GM23338 (cell line): ENCODE measurements around the gene BPNT1. TPM values are rescaled to one million over a fixed set of nuclear protein-coding genes. Genes with fewer than 3 reads are reported as not detected.

Experiments used
- ATAC-seq: fragments of 200-7000 bp; cut with Tn5 transposase; 3 replicates; pipeline ENCODE4 v1.9.1; 2020
- DNase-seq: peaks from one replicate; pipeline ENCODE4 v3.0.0-alpha.2; 2015; ENCODE audit warnings: low spot score
- H2AFZ ChIP-seq: fragments of 200-600 bp; sonication (generic); 2 replicates; pipeline ENCODE4 v1.8.0; 2016; ENCODE audit warnings: antibody characterized with exemption, mild to moderate bottlenecking, moderate library complexity
- H3F3A ChIP-seq: fragments of 200-600 bp; sonication (generic); replicated peaks from 2 replicates; pipeline ENCODE4 v1.8.0; 2017; ENCODE audit warnings: antibody characterized with exemption, mixed run types, low read depth
- H3K27ac ChIP-seq: fragments of 200-600 bp; sonication (generic); 2 replicates; pipeline ENCODE4 v1.6.1; 2016; ENCODE audit warnings: low read depth
- H3K27me3 ChIP-seq: fragments of 200-600 bp; sonication (generic); 2 replicates; pipeline ENCODE4 v1.8.0; 2016; ENCODE audit warnings: mild to moderate bottlenecking, mixed run types, moderate library complexity; ENCODE audit not compliant: insufficient read depth
- H3K36me3 ChIP-seq: fragments of 200-600 bp; sonication (generic); 2 replicates; pipeline ENCODE4 v1.8.0; 2016; ENCODE audit warnings: mild to moderate bottlenecking; ENCODE audit not compliant: insufficient read depth
- H3K4me1 ChIP-seq: fragments of 200-600 bp; sonication (generic); 2 replicates; pipeline ENCODE4 v1.8.0; 2016; ENCODE audit warnings: mild to moderate bottlenecking, moderate library complexity; ENCODE audit not compliant: insufficient read depth
- H3K4me2 ChIP-seq: fragments of 200-600 bp; sonication (generic); 2 replicates; pipeline ENCODE4 v1.7.1; 2017; ENCODE audit warnings: mixed run types
- H3K4me3 ChIP-seq: fragments of 200-600 bp; sonication (generic); 2 replicates; pipeline ENCODE4 v1.6.1; 2016; ENCODE audit warnings: mixed run types
- H3K79me2 ChIP-seq: fragments of 200-600 bp; sonication (generic); replicated peaks from 2 replicates; pipeline ENCODE4 v1.8.0; 2017; ENCODE audit warnings: mild to moderate bottlenecking; ENCODE audit not compliant: insufficient read depth
- H3K9me2 ChIP-seq: fragments of 200-600 bp; sonication (generic); 2 replicates; pipeline ENCODE4 v1.8.0; 2017; ENCODE audit not compliant: insufficient read depth
- H4K20me1 ChIP-seq: fragments of 200-600 bp; sonication (generic); replicated peaks from 2 replicates; pipeline ENCODE4 v1.8.0; 2017; ENCODE audit warnings: mild to moderate bottlenecking; ENCODE audit not compliant: insufficient read depth
- H3K27ac Mint-ChIP-seq: 2 replicates; pipeline ENCODE4 v1.8.0; 2020; ENCODE audit warnings: inconsistent platforms, mild to moderate bottlenecking, moderate library complexity, mixed read lengths
- H3K27me3 Mint-ChIP-seq: 3 replicates; pipeline ENCODE4 v1.8.0; 2022; ENCODE audit warnings: low read depth, mild to moderate bottlenecking, moderate library complexity, mixed read lengths, inconsistent platforms; ENCODE audit not compliant: insufficient read depth, poor library complexity
- H3K36me3 Mint-ChIP-seq: 3 replicates; pipeline ENCODE4 v1.8.0; 2021; ENCODE audit warnings: low read depth, mild to moderate bottlenecking, inconsistent platforms, moderate library complexity, mixed read lengths
- H3K4me1 Mint-ChIP-seq: 3 replicates; pipeline ENCODE4 v1.8.0; 2020; ENCODE audit warnings: mild to moderate bottlenecking, inconsistent platforms, mixed read lengths
- H3K4me3 Mint-ChIP-seq: 3 replicates; pipeline ENCODE4 v1.8.0; 2021; ENCODE audit warnings: moderate library complexity, mild to moderate bottlenecking, inconsistent platforms, mixed read lengths
- H3K9me3 Mint-ChIP-seq: 3 replicates; pipeline ENCODE4 v1.8.0; 2020; ENCODE audit warnings: moderate library complexity, mild to moderate bottlenecking, inconsistent platforms, mixed read lengths
- CREB1 ChIP-seq: fragments of 250-450 bp; sonication (Bioruptor Pico); IDR thresholded peaks from 2 replicates; pipeline ENCODE4 v1.5.0; 2020; ENCODE audit warnings: low read depth, mild to moderate bottlenecking, moderate library complexity
- EZH2 ChIP-seq: fragments of 200-600 bp; sonication (generic); IDR thresholded peaks from one replicate; pipeline ENCODE4 v1.8.0; 2017; ENCODE audit warnings: antibody characterized with exemption, mild to moderate bottlenecking, low read depth; ENCODE audit not compliant: unreplicated experiment
- EZH2phosphoT487 ChIP-seq: fragments of 200-600 bp; sonication (generic); IDR thresholded peaks from one replicate; pipeline ENCODE4 v1.8.1; 2018; ENCODE audit warnings: antibody characterized with exemption; ENCODE audit not compliant: unreplicated experiment
- JUNB ChIP-seq: IDR thresholded peaks from one replicate; pipeline ENCODE4 v1.6.1; 2016; ENCODE audit warnings: antibody characterized with exemption; ENCODE audit not compliant: unreplicated experiment
- NANOG ChIP-seq: IDR thresholded peaks from 2 replicates; pipeline ENCODE4 v1.6.1; 2016; ENCODE audit warnings: antibody characterized with exemption, borderline replicate concordance
- POLR2AphosphoS5 ChIP-seq: IDR thresholded peaks from 2 replicates; pipeline ENCODE4 v1.6.1; 2016; ENCODE audit warnings: antibody characterized with exemption, low read depth
- STAT1 ChIP-seq: IDR thresholded peaks from one replicate; pipeline ENCODE4 v1.6.1; 2016; ENCODE audit warnings: antibody characterized with exemption; ENCODE audit not compliant: unreplicated experiment
- ZNF114 ChIP-seq: fragments of 250-450 bp; sonication (Bioruptor Pico); IDR thresholded peaks from 2 replicates; pipeline ENCODE4 v1.5.0; 2020; ENCODE audit warnings: mild to moderate bottlenecking, moderate library complexity
- ZNF331 ChIP-seq: fragments of 250-450 bp; sonication (Bioruptor Pico); IDR thresholded peaks from 2 replicates; pipeline ENCODE4 v1.5.0; 2020; ENCODE audit warnings: low read depth, mild to moderate bottlenecking, moderate library complexity
- polyA plus RNA-seq: library from polyadenylated mRNA; unstranded; fragments of >200 nt; fragmentation: Nextera tagmentation; extraction: Ambion mirVana; gene quantifications from 2 replicates; pipeline ENCODE4 v1.2.1, GENCODE V29; 2016
- total RNA-seq: library from RNA; depleted of rRNA; stranded (reverse); fragments of >200 nt; shearing (Covaris generic); gene quantifications from 2 replicates; pipeline ENCODE4 v1.2.3, GENCODE V29; 2014
- TF ChIP-seq, protein P1 (sequence below), 2 experiments: fragments of 200-600 bp in 1 of 2; sonication (generic) in 1 of 2; conservative IDR thresholded peaks; 2 replicates each; pipeline versions ENCODE4 v1.5.1 to v1.6.1; 2016 to 2017; ENCODE audit warnings: antibody characterized with exemption in 2 of 2, low read depth in 2 of 2, mild to moderate bottlenecking in 2 of 2, moderate library complexity in 1 of 2
- TF ChIP-seq, protein P2 (sequence below): IDR thresholded peaks from 2 replicates; pipeline ENCODE4 v1.6.1; 2016; ENCODE audit warnings: antibody characterized with exemption
- TF ChIP-seq, protein P3 (sequence below): fragments of 250-450 bp; sonication (Bioruptor Pico); IDR thresholded peaks from 2 replicates; pipeline ENCODE4 v1.5.0; 2020; ENCODE audit warnings: mild to moderate bottlenecking, moderate library complexity
- TF ChIP-seq, protein P4 (sequence below): IDR thresholded peaks from one replicate; pipeline ENCODE4 v1.6.1; 2018; ENCODE audit warnings: antibody characterized with exemption; ENCODE audit not compliant: unreplicated experiment

The BPNT1 gene
- total and polyA plus RNA-seq, 2 experiments from 2014 or later = 9.6 to 17.2 TPM

DNA sequence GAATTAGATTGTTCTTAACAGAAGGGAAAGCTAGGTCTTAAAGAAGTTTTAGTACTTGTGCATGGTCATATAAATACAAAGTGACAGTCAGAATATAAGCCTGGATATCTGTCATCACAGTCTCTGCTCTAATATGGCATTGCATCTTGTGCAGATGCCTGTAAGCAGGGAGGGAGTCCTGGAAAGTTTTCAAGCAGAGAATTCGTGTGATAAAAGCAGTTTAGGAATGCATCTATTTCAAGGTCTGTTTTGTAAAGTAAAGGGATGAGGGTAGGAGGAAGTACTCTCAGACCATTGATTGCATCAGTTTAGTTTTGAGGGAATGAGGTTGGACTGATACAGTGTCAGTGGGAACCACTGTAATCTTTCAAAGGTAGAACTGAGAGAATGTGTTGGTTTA is 35.0 kb upstream of the BPNT1 start:
- DNase-seq (no peak), ATAC-seq (no peak)
- peak overlapping the region; percentile 36; the same call in 1 of the 2 replicates for H3K27ac ChIP-seq

More for the DNA sequence above, 35.0 kb upstream of the BPNT1 start:
- Histone ChIP-seq H4K20me1 (no peaks in the 10 kb centered on the region), H3K4me1 (peaks cover 5% of the 10 kb centered on the region; the same call in 1 of the 2 replicates), H3K4me2 (no peak overlapping the region), H2AFZ (no peak overlapping the region), H3K9me2 (no peaks in the 10 kb centered on the region), H3K27me3 (no peaks in the 10 kb centered on the region), H3K36me3 (no peaks in the 10 kb centered on the region; the same call in 1 of the 2 replicates), H3K4me3 (no peak overlapping the region), H3F3A (no peaks in the 10 kb centered on the region), H3K79me2 (no peaks in the 10 kb centered on the region)
- Mint-ChIP-seq H3K9me3 (no peaks in the 10 kb centered on the region), H3K4me3 (no peak overlapping the region), H3K27me3 (peaks cover 1% of the 10 kb centered on the region), H3K27ac (peak overlapping the region; percentile 59), H3K36me3 (peaks cover 9% of the 10 kb centered on the region; the same call in 2 of the 3 replicates), H3K4me1 (peaks cover 7% of the 10 kb centered on the region; the same call in 2 of the 3 replicates)
- TF ChIP-seq NANOG (no peak), ZNF331 (CRISPR knock-in tag) (no peak), CREB1 (CRISPR knock-in tag) (no peak), ZNF114 (CRISPR knock-in tag) (no peak), EZH2phosphoT487 (no peak), STAT1 (no peak), EZH2 (no peak), POLR2AphosphoS5 (no peak), JUNB (no peak)
- TF ChIP-seq, protein P1, sequence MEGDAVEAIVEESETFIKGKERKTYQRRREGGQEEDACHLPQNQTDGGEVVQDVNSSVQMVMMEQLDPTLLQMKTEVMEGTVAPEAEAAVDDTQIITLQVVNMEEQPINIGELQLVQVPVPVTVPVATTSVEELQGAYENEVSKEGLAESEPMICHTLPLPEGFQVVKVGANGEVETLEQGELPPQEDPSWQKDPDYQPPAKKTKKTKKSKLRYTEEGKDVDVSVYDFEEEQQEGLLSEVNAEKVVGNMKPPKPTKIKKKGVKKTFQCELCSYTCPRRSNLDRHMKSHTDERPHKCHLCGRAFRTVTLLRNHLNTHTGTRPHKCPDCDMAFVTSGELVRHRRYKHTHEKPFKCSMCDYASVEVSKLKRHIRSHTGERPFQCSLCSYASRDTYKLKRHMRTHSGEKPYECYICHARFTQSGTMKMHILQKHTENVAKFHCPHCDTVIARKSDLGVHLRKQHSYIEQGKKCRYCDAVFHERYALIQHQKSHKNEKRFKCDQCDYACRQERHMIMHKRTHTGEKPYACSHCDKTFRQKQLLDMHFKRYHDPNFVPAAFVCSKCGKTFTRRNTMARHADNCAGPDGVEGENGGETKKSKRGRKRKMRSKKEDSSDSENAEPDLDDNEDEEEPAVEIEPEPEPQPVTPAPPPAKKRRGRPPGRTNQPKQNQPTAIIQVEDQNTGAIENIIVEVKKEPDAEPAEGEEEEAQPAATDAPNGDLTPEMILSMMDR (conservative IDR thresholded peaks at IDR 0.05; ENCODE audit: low read depth in 2 of 2) = no peak
- TF ChIP-seq, protein P2, sequence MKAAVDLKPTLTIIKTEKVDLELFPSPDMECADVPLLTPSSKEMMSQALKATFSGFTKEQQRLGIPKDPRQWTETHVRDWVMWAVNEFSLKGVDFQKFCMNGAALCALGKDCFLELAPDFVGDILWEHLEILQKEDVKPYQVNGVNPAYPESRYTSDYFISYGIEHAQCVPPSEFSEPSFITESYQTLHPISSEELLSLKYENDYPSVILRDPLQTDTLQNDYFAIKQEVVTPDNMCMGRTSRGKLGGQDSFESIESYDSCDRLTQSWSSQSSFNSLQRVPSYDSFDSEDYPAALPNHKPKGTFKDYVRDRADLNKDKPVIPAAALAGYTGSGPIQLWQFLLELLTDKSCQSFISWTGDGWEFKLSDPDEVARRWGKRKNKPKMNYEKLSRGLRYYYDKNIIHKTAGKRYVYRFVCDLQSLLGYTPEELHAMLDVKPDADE = no peak
- TF ChIP-seq, protein P3, sequence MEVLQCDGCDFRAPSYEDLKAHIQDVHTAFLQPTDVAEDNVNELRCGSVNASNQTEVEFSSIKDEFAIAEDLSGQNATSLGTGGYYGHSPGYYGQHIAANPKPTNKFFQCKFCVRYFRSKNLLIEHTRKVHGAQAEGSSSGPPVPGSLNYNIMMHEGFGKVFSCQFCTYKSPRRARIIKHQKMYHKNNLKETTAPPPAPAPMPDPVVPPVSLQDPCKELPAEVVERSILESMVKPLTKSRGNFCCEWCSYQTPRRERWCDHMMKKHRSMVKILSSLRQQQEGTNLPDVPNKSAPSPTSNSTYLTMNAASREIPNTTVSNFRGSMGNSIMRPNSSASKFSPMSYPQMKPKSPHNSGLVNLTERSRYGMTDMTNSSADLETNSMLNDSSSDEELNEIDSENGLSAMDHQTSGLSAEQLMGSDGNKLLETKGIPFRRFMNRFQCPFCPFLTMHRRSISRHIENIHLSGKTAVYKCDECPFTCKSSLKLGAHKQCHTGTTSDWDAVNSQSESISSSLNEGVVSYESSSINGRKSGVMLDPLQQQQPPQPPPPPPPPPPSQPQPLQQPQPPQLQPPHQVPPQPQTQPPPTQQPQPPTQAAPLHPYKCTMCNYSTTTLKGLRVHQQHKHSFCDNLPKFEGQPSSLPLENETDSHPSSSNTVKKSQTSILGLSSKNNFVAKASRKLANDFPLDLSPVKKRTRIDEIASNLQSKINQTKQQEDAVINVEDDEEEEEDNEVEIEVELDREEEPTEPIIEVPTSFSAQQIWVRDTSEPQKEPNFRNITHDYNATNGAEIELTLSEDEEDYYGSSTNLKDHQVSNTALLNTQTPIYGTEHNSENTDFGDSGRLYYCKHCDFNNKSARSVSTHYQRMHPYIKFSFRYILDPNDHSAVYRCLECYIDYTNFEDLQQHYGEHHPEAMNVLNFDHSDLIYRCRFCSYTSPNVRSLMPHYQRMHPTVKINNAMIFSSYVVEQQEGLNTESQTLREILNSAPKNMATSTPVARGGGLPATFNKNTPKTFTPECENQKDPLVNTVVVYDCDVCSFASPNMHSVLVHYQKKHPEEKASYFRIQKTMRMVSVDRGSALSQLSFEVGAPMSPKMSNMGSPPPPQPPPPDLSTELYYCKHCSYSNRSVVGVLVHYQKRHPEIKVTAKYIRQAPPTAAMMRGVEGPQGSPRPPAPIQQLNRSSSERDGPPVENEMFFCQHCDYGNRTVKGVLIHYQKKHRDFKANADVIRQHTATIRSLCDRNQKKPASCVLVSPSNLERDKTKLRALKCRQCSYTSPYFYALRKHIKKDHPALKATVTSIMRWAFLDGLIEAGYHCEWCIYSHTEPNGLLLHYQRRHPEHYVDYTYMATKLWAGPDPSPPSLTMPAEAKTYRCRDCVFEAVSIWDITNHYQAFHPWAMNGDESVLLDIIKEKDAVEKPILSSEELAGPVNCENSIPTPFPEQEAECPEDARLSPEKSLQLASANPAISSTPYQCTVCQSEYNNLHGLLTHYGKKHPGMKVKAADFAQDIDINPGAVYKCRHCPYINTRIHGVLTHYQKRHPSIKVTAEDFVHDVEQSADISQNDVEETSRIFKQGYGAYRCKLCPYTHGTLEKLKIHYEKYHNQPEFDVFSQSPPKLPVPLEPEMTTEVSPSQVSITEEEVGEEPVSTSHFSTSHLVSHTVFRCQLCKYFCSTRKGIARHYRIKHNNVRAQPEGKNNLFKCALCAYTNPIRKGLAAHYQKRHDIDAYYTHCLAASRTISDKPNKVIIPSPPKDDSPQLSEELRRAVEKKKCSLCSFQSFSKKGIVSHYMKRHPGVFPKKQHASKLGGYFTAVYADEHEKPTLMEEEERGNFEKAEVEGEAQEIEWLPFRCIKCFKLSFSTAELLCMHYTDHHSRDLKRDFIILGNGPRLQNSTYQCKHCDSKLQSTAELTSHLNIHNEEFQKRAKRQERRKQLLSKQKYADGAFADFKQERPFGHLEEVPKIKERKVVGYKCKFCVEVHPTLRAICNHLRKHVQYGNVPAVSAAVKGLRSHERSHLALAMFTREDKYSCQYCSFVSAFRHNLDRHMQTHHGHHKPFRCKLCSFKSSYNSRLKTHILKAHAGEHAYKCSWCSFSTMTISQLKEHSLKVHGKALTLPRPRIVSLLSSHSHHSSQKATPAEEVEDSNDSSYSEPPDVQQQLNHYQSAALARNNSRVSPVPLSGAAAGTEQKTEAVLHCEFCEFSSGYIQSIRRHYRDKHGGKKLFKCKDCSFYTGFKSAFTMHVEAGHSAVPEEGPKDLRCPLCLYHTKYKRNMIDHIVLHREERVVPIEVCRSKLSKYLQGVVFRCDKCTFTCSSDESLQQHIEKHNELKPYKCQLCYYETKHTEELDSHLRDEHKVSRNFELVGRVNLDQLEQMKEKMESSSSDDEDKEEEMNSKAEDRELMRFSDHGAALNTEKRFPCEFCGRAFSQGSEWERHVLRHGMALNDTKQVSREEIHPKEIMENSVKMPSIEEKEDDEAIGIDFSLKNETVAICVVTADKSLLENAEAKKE = no peak
- TF ChIP-seq, protein P4, sequence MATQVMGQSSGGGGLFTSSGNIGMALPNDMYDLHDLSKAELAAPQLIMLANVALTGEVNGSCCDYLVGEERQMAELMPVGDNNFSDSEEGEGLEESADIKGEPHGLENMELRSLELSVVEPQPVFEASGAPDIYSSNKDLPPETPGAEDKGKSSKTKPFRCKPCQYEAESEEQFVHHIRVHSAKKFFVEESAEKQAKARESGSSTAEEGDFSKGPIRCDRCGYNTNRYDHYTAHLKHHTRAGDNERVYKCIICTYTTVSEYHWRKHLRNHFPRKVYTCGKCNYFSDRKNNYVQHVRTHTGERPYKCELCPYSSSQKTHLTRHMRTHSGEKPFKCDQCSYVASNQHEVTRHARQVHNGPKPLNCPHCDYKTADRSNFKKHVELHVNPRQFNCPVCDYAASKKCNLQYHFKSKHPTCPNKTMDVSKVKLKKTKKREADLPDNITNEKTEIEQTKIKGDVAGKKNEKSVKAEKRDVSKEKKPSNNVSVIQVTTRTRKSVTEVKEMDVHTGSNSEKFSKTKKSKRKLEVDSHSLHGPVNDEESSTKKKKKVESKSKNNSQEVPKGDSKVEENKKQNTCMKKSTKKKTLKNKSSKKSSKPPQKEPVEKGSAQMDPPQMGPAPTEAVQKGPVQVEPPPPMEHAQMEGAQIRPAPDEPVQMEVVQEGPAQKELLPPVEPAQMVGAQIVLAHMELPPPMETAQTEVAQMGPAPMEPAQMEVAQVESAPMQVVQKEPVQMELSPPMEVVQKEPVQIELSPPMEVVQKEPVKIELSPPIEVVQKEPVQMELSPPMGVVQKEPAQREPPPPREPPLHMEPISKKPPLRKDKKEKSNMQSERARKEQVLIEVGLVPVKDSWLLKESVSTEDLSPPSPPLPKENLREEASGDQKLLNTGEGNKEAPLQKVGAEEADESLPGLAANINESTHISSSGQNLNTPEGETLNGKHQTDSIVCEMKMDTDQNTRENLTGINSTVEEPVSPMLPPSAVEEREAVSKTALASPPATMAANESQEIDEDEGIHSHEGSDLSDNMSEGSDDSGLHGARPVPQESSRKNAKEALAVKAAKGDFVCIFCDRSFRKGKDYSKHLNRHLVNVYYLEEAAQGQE = no peak
